ENCODE data around the gene MYH11. TPM values are rescaled to one million over a fixed set of nuclear protein-coding genes. Genes with fewer than 3 reads are reported as not detected.
"Not testable (repeated sequence)": the region's sequence is repeated elsewhere in the genome, so short reads cannot be mapped to it uniquely, and the experiment has no call there.

Gene MYH11
- total RNA-seq, 1 experiment from 2014 or later, result 0.05 TPM

GRCh38 chr16:15849209-15849981 is 7.4 kb downstream of the MYH11 start:
- no peak for DNase-seq
- no peaks in the 10 kb centered on the region for H3K4me1 Mint-ChIP-seq (ENCODE audit: low read depth, unreplicated experiment)
- peaks cover 73% of the 10 kb centered on the region for H3K27me3 Mint-ChIP-seq (ENCODE audit: unreplicated experiment)
- no peak for TF ChIP-seq CTCF (IDR thresholded peaks at IDR 0.05; ENCODE audit: unreplicated experiment)
- no peak overlapping the region for H3K27ac Mint-ChIP-seq (ENCODE audit: unreplicated experiment)
- intact Hi-C loops (cut with micrococcal nuclease; ENCODE audit: unreplicated experiment), result no loop called here
- CTCF ChIA-PET, result no interaction called here
- H3K36me3 Mint-ChIP-seq (ENCODE audit: insufficient read depth, unreplicated experiment), result no peaks in the 10 kb centered on the region
- no peak overlapping the region for H3K4me3 Mint-ChIP-seq (ENCODE audit: low read depth, unreplicated experiment)
- no TSS peak for BruUV-seq (replicated peaks)
- H3K9me3 Mint-ChIP-seq (ENCODE audit: low read depth, unreplicated experiment), result no peaks in the 10 kb centered on the region

- TF ChIP-seq CTCF (IDR thresholded peaks at IDR 0.05; ENCODE audit: unreplicated experiment), result no peak
- H3K4me1 Mint-ChIP-seq (ENCODE audit: low read depth, unreplicated experiment), result no peaks in the 10 kb centered on the region
- CTCF ChIA-PET, result no interaction called here
- BruUV-seq (replicated peaks), result no TSS peak
- no peak for DNase-seq
- no peak overlapping the region for H3K27ac Mint-ChIP-seq (ENCODE audit: unreplicated experiment)
- intact Hi-C loops (cut with micrococcal nuclease; ENCODE audit: unreplicated experiment), result no loop called here
- no peak overlapping the region for H3K4me3 Mint-ChIP-seq (ENCODE audit: low read depth, unreplicated experiment)
- peaks cover 56% of the 10 kb centered on the region for H3K27me3 Mint-ChIP-seq (ENCODE audit: unreplicated experiment)
- no peaks in the 10 kb centered on the region for H3K36me3 Mint-ChIP-seq (ENCODE audit: insufficient read depth, unreplicated experiment)
- no peaks in the 10 kb centered on the region for H3K9me3 Mint-ChIP-seq (ENCODE audit: low read depth, unreplicated experiment)
These were observed 9.1 kb downstream of the MYH11 start for GRCh38 chr16:15847611-15848175.

- no peak for TF ChIP-seq CTCF (IDR thresholded peaks at IDR 0.05; ENCODE audit: unreplicated experiment)
- Mint-ChIP-seq H3K4me3 (ENCODE audit: low read depth, unreplicated experiment) (no peak overlapping the region), H3K27me3 (ENCODE audit: unreplicated experiment) (peaks cover 50% of the 10 kb centered on the region), H3K4me1 (ENCODE audit: low read depth, unreplicated experiment) (no peaks in the 10 kb centered on the region), H3K36me3 (ENCODE audit: insufficient read depth, unreplicated experiment) (no peaks in the 10 kb centered on the region), H3K27ac (ENCODE audit: unreplicated experiment) (no peak overlapping the region), H3K9me3 (ENCODE audit: low read depth, unreplicated experiment) (no peaks in the 10 kb centered on the region)
- no TSS peak for BruUV-seq (replicated peaks)
- intact Hi-C loops (cut with micrococcal nuclease; ENCODE audit: unreplicated experiment), result no loop called here
- no peak for DNase-seq
- CTCF ChIA-PET, result no interaction called here
These were observed 10.3 kb downstream of the MYH11 start for GRCh38 chr16:15846510-15846909.

GRCh38 chr16:15843635-15844279 is 13.1 kb downstream of the MYH11 start:
- CTCF ChIA-PET, result interaction anchor here (0.6 to 0.7 kb wide), 2 partner anchors 87 to 94 kb away, joined by 3 read pairs; no protein-coding TSS in a partner anchor
- H3K9me3 Mint-ChIP-seq (ENCODE audit: low read depth, unreplicated experiment), result no peaks in the 10 kb centered on the region

GRCh38 chr16:15839204-15839603 is 17.6 kb downstream of the MYH11 start:
- CTCF ChIA-PET, result interaction anchor here (0.6 kb wide), 1 partner anchor 40 kb away, joined by 3 read pairs; no protein-coding TSS in a partner anchor
- H3K4me1 Mint-ChIP-seq (ENCODE audit: low read depth, unreplicated experiment); BruUV-seq (replicated peaks); DNase-seq; H3K4me3 Mint-ChIP-seq (ENCODE audit: low read depth, unreplicated experiment); H3K27ac Mint-ChIP-seq (ENCODE audit: unreplicated experiment); H3K9me3 Mint-ChIP-seq (ENCODE audit: low read depth, unreplicated experiment); intact Hi-C loops (cut with micrococcal nuclease; ENCODE audit: unreplicated experiment); H3K36me3 Mint-ChIP-seq (ENCODE audit: insufficient read depth, unreplicated experiment): not testable (repeated sequence)
- H3K27me3 Mint-ChIP-seq (ENCODE audit: unreplicated experiment), result peaks cover 15% of the 10 kb centered on the region

More at GRCh38 chr16:15843635-15844279, 13.1 kb downstream of the MYH11 start:
- Mint-ChIP-seq H3K4me3 (ENCODE audit: low read depth, unreplicated experiment) (no peak overlapping the region), H3K4me1 (ENCODE audit: low read depth, unreplicated experiment) (no peaks in the 10 kb centered on the region), H3K27me3 (ENCODE audit: unreplicated experiment) (peaks cover 33% of the 10 kb centered on the region), H3K27ac (ENCODE audit: unreplicated experiment) (no peak overlapping the region), H3K36me3 (ENCODE audit: insufficient read depth, unreplicated experiment) (no peaks in the 10 kb centered on the region)
- no peak for DNase-seq
- no TSS peak for BruUV-seq (replicated peaks)
- intact Hi-C loops (cut with micrococcal nuclease; ENCODE audit: unreplicated experiment), result no loop called here
- TF ChIP-seq CTCF (IDR thresholded peaks at IDR 0.05; ENCODE audit: unreplicated experiment), result no peak

All from Calu3 (cell line).